Purkinje cell (primary cell): ENCODE results near the gene GINS2. TPM values are rescaled to one million over a fixed set of nuclear protein-coding genes. Genes with fewer than 3 reads are reported as not detected.

Experiments used
- polyA plus RNA-seq: library from polyadenylated mRNA; unstranded; fragments of >200 nt; fragmentation: Nextera tagmentation; gene quantifications from 2 replicates; pipeline ENCODE4 v1.2.1, GENCODE V29; 2014

The GINS2 gene
- polyA plus RNA-seq = 0.67 TPM in 1 of 2 replicates, not detected in the other

GRCh38 chr16:85688586-85689284 lies at the start of gene GINS2:
TSS of gene GINS2 (minus strand) at chr16:85688954. CDS start at chr16:85688898, 56 bp downstream.

Other genes with a start within 250 kb of the GINS2 start
- gene GSE1, start 75.6 kb downstream of the GINS2 start, polyA plus RNA-seq = 2.4 and 5.3 TPM in 2 replicates
- gene C16orf74, start 62.1 kb upstream of the GINS2 start, polyA plus RNA-seq = 0.34 TPM in 1 of 2 replicates, not detected in the other
- gene EMC8, start 110.6 kb upstream of the GINS2 start, polyA plus RNA-seq = 21.1 and 22.4 TPM in 2 replicates
- 2,847 and 3,153 TPM in 2 replicates for gene COX4I1, start 110.7 kb upstream of the GINS2 start, polyA plus RNA-seq
- 0.32 and 0.82 TPM in 2 replicates for gene IRF8, start 210.2 kb upstream of the GINS2 start, polyA plus RNA-seq